ENCODE results near the gene RPS5.
A peak's percentile ranks its signal among the peaks of the same experiment; 100 is the strongest.

RPS5 gene

DNA sequence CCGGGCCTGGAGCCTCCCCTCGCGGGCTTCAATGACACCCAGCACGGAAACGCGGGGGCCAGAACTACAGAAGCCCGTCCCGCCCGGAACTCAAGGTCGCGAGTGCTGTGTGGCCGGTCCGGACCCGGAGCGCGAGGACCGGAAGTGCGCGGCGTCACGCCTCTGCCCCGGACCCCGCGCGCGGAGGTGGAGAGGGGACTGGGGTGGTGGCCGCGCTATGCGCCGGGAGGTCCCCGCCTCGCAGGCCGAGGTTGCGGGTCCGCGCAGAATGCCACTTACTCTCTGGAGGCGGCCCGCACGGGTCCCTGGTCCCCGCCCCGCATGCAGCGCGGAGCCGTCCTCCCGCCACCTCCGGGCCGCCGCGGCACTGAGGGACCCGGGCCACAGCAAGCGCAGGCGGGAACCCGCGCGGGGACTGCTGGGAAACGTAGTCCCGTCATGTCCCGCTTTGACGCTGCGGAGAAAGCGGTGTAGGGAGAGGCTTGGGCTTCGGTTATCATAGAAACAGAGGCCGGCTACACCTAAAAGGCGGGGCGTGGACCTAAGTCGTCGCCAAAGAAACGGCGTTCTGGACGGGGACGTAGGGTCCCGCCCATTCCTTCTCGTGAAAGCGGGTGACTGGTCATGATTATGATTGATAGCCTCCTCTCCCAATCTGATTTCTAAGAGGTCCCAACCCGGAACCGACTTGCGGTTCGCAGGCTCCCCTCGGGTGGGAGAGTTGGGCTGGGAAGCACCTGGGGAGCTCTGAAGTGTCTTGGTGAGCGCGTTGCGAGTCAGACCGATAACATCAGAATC lies 6.2 kb upstream of the RPS5 start, which contains the start of gene ZNF837:
Gene ZNF837 (minus strand): TSS at position 369 of the 798 bp plus-strand sequence. CDS start 11,698 bp downstream, outside the sequence.
- Histone ChIP-seq H3K4me1 (ENCODE audit: control insufficient read depth in 2 of 2, insufficient read depth in 1 of 2, low read depth in 1 of 2, low read length in 2 of 2) (peaks cover 4 to 14% of the 10 kb centered on the region in 2 donors), H2BK120ac (ENCODE audit: low read depth, low read length) (no peak within 1 kb of the TSS), H4K91ac (ENCODE audit: low read depth, low read length, poor library complexity) (peak within 1 kb of the TSS; percentile 40), H3K4me2 (ENCODE audit: insufficient read depth, low read length, poor library complexity, severe bottlenecking) (peak within 1 kb of the TSS; percentile 94), H2AK5ac (ENCODE audit: low read depth, low read length) (no peak within 1 kb of the TSS), H2BK5ac (ENCODE audit: low read length) (no peak within 1 kb of the TSS), H2BK12ac (ENCODE audit: low read length) (no peak within 1 kb of the TSS), H3K9me3 (replicated peaks in 1 of 2; ENCODE audit: control insufficient read depth in 2 of 2, insufficient read depth in 1 of 2, low read depth in 1 of 2, low read length in 2 of 2) (no peaks in the 10 kb centered on the region), H3K14ac (ENCODE audit: low read length) (peak within 1 kb of the TSS; percentile 41), H3K23ac (ENCODE audit: low read depth, low read length, poor library complexity) (peak within 1 kb of the TSS; percentile 99), H3K4ac (ENCODE audit: low read length) (no peak within 1 kb of the TSS), H3K9ac (ENCODE audit: low read depth, low read length, poor library complexity) (peak within 1 kb of the TSS; percentile 90), H2BK15ac (ENCODE audit: low read length) (no peak within 1 kb of the TSS), H3K36me3 (replicated peaks in 1 of 2; ENCODE audit: control insufficient read depth in 2 of 2, insufficient read depth in 2 of 2, low read length in 2 of 2) (peaks cover 0 to 2% of the 10 kb centered on the region in 2 donors), H3K79me1 (ENCODE audit: low read depth, low read length) (peaks cover 3% of the 10 kb centered on the region), H3K27me3 (ENCODE audit: control insufficient read depth in 3 of 3, insufficient read depth in 3 of 3, low read depth in 1 of 3, low read length in 3 of 3) (no peaks in the 10 kb centered on the region), H4K8ac (ENCODE audit: low read depth, low read length) (no peak within 1 kb of the TSS), H3K27ac (replicated peaks; ENCODE audit: low read length) (peak within 1 kb of the TSS; percentile 80), H2AFZ (ENCODE audit: low read length) (peak within 1 kb of the TSS; percentile 89), H3K4me3 (ENCODE audit: low read length in 2 of 2) (peak within 1 kb of the TSS; percentile 62 to 87), H3K18ac (ENCODE audit: low read length) (peak within 1 kb of the TSS; percentile 96)
- peak; percentile 100 for DNase-seq (ENCODE audit: low spot score)
- no CpG with 5 or more reads among the region's 83 CpGs for WGBS, 2 donors (ENCODE audit: extremely low coverage in 2 of 2, insufficient read length in 2 of 2, insufficient replicate concordance in 1 of 2)

GRCh38 chr19:58381460-58382212 lies 5.4 kb upstream of the RPS5 start:
- H3K18ac ChIP-seq (ENCODE audit: low read length) = no peak overlapping the region
- no peak overlapping the region for H2AFZ ChIP-seq (ENCODE audit: low read length)
- peaks cover 4 to 17% of the 10 kb centered on the region in 2 donors for H3K4me1 ChIP-seq (ENCODE audit: control insufficient read depth in 2 of 2, insufficient read depth in 1 of 2, low read depth in 1 of 2, low read length in 2 of 2)
- H2BK15ac ChIP-seq (ENCODE audit: low read length) = no peak overlapping the region
- no peak overlapping the region for H3K14ac ChIP-seq (ENCODE audit: low read length)
- peak overlapping the region; percentile 80 for H3K9ac ChIP-seq (ENCODE audit: low read depth, low read length, poor library complexity)
- no peaks in the 10 kb centered on the region for H3K9me3 ChIP-seq (replicated peaks in 1 of 2; ENCODE audit: control insufficient read depth in 2 of 2, insufficient read depth in 1 of 2, low read depth in 1 of 2, low read length in 2 of 2)
- no peaks in the 10 kb centered on the region for H3K27me3 ChIP-seq (ENCODE audit: control insufficient read depth in 3 of 3, insufficient read depth in 3 of 3, low read depth in 1 of 3, low read length in 3 of 3)
- H3K4ac ChIP-seq (ENCODE audit: low read length) = no peak overlapping the region
- peak overlapping the region; percentile 69 for H3K4me2 ChIP-seq (ENCODE audit: insufficient read depth, low read length, poor library complexity, severe bottlenecking)
- H2BK120ac ChIP-seq (ENCODE audit: low read depth, low read length) = no peak overlapping the region
- no peak overlapping the region for H4K91ac ChIP-seq (ENCODE audit: low read depth, low read length, poor library complexity)
- WGBS, 2 donors (ENCODE audit: extremely low coverage in 2 of 2, insufficient read length in 2 of 2, insufficient replicate concordance in 1 of 2) = no CpG with 5 or more reads among the region's 26 CpGs
- no peak overlapping the region for H3K27ac ChIP-seq (replicated peaks; ENCODE audit: low read length)
- no peak overlapping the region for H2BK12ac ChIP-seq (ENCODE audit: low read length)
- H3K36me3 ChIP-seq (replicated peaks in 1 of 2; ENCODE audit: control insufficient read depth in 2 of 2, insufficient read depth in 2 of 2, low read length in 2 of 2) = peaks cover 0 to 2% of the 10 kb centered on the region in 2 donors
- H2BK5ac ChIP-seq (ENCODE audit: low read length) = no peak overlapping the region
- DNase-seq (ENCODE audit: low spot score) = no peak
- no peak overlapping the region for H4K8ac ChIP-seq (ENCODE audit: low read depth, low read length)
- H3K4me3 ChIP-seq (ENCODE audit: low read length in 2 of 2) = peak overlapping the region; percentile 62 to 79
- peaks cover 3% of the 10 kb centered on the region for H3K79me1 ChIP-seq (ENCODE audit: low read depth, low read length)
- no peak overlapping the region for H3K23ac ChIP-seq (ENCODE audit: low read depth, low read length, poor library complexity)
- no peak overlapping the region for H2AK5ac ChIP-seq (ENCODE audit: low read depth, low read length)

- no CpG with 5 or more reads among the region's 6 CpGs for WGBS, 2 donors (ENCODE audit: extremely low coverage in 2 of 2, insufficient read length in 2 of 2, insufficient replicate concordance in 1 of 2)
- no peak overlapping the region for H3K18ac ChIP-seq (ENCODE audit: low read length)
- no peak overlapping the region for H2AK5ac ChIP-seq (ENCODE audit: low read depth, low read length)
- H3K14ac ChIP-seq (ENCODE audit: low read length) = no peak overlapping the region
- H3K4me1 ChIP-seq (ENCODE audit: control insufficient read depth in 2 of 2, insufficient read depth in 1 of 2, low read depth in 1 of 2, low read length in 2 of 2) = peaks cover 10 to 22% of the 10 kb centered on the region in 2 donors
- H2BK12ac ChIP-seq (ENCODE audit: low read length) = no peak overlapping the region
- H3K23ac ChIP-seq (ENCODE audit: low read depth, low read length, poor library complexity) = no peak overlapping the region
- no peak overlapping the region for H2BK120ac ChIP-seq (ENCODE audit: low read depth, low read length)
- no peak overlapping the region for H2BK5ac ChIP-seq (ENCODE audit: low read length)
- H2BK15ac ChIP-seq (ENCODE audit: low read length) = no peak overlapping the region
- peaks cover 7% of the 10 kb centered on the region for H3K79me1 ChIP-seq (ENCODE audit: low read depth, low read length)
- no peak for DNase-seq (ENCODE audit: low spot score)
- no peaks in the 10 kb centered on the region for H3K27me3 ChIP-seq (ENCODE audit: control insufficient read depth in 3 of 3, insufficient read depth in 3 of 3, low read depth in 1 of 3, low read length in 3 of 3)
- no peak overlapping the region for H3K4me2 ChIP-seq (ENCODE audit: insufficient read depth, low read length, poor library complexity, severe bottlenecking)
- no peak overlapping the region for H3K4me3 ChIP-seq (ENCODE audit: low read length in 2 of 2)
- H3K4ac ChIP-seq (ENCODE audit: low read length) = no peak overlapping the region
- no peak overlapping the region for H4K91ac ChIP-seq (ENCODE audit: low read depth, low read length, poor library complexity)
- H2AFZ ChIP-seq (ENCODE audit: low read length) = no peak overlapping the region
- H4K8ac ChIP-seq (ENCODE audit: low read depth, low read length) = no peak overlapping the region
- H3K9me3 ChIP-seq (replicated peaks in 1 of 2; ENCODE audit: control insufficient read depth in 2 of 2, insufficient read depth in 1 of 2, low read depth in 1 of 2, low read length in 2 of 2) = no peaks in the 10 kb centered on the region
- H3K36me3 ChIP-seq (replicated peaks in 1 of 2; ENCODE audit: control insufficient read depth in 2 of 2, insufficient read depth in 2 of 2, low read length in 2 of 2) = peaks cover 3 to 4% of the 10 kb centered on the region in 2 donors
- H3K27ac ChIP-seq (replicated peaks; ENCODE audit: low read length) = no peak overlapping the region
- no peak overlapping the region for H3K9ac ChIP-seq (ENCODE audit: low read depth, low read length, poor library complexity)
Measured at GRCh38 chr19:58382997-58383603, 4.0 kb upstream of the RPS5 start.

All from neuronal stem cell (in vitro differentiated cells).